Natural killer cell (primary cell): ENCODE results near the gene MTURN. TPM values are rescaled to one million over a fixed set of nuclear protein-coding genes. Genes with fewer than 3 reads are reported as not detected.

Source experiments
- ATAC-seq, 3 donors: fragments of 150-1000 bp in 2 of 3; fragments of 200-7000 bp in 1 of 3; cut with Tn5 transposase; 1 replicate in 1 of 3; 2 replicates in 2 of 3; pipeline ENCODE4 v1.10.0; 2021; ENCODE audit warnings: mild to moderate bottlenecking in 2 of 3, moderate library complexity in 2 of 3
- DNase-seq, 2 donors: peaks; one replicate each; pipeline versions ENCODE4 v3.0.0 to v3.0.0-alpha.2; 2013 to 2021; ENCODE audit warnings: mixed read lengths in 1 of 2
- H3K27ac ChIP-seq: one replicate; pipeline ENCODE4 v1.5.1; 2013; ENCODE audit warnings: mild to moderate bottlenecking, low read length
- H3K27me3 ChIP-seq: one replicate; pipeline ENCODE4 v1.6.1; 2013; ENCODE audit warnings: low read length; ENCODE audit not compliant: control insufficient read depth, insufficient read depth
- H3K36me3 ChIP-seq: one replicate; pipeline ENCODE4 v1.6.1; 2013; ENCODE audit warnings: low read length; ENCODE audit not compliant: control insufficient read depth, insufficient read depth
- H3K4me1 ChIP-seq: one replicate; pipeline ENCODE4 v1.6.1; 2013; ENCODE audit warnings: low read length; ENCODE audit not compliant: control insufficient read depth, insufficient read depth
- H3K4me3 ChIP-seq: one replicate; pipeline ENCODE4 v1.5.1; 2013; ENCODE audit warnings: low read length
- H3K9me3 ChIP-seq: one replicate; pipeline ENCODE4 v1.6.1; 2013; ENCODE audit warnings: low read length; ENCODE audit not compliant: control insufficient read depth, insufficient read depth
- H3K27ac Mint-ChIP-seq, 2 donors: one replicate each; pipeline ENCODE4 v1.8.0; 2022; ENCODE audit warnings: mild to moderate bottlenecking in 2 of 2, mixed read lengths in 2 of 2, moderate library complexity in 1 of 2
- H3K27me3 Mint-ChIP-seq, 2 donors: one replicate each; pipeline ENCODE4 v1.8.0; 2022; ENCODE audit warnings: low read depth in 2 of 2, mixed read lengths in 2 of 2
- H3K36me3 Mint-ChIP-seq: one replicate; pipeline ENCODE4 v1.8.0; 2022; ENCODE audit warnings: mixed read lengths
- H3K4me1 Mint-ChIP-seq, 2 donors: one replicate each; pipeline ENCODE4 v1.8.0; 2022; ENCODE audit warnings: mixed read lengths in 2 of 2
- H3K4me3 Mint-ChIP-seq: one replicate; pipeline ENCODE4 v1.8.0; 2022; ENCODE audit warnings: mild to moderate bottlenecking, moderate library complexity, mixed read lengths
- H3K9me3 Mint-ChIP-seq, 2 donors: one replicate each; pipeline ENCODE4 v1.8.0; 2022; ENCODE audit warnings: mixed read lengths in 2 of 2
- CTCF ChIP-seq: fragments of 200-600 bp; IDR thresholded peaks from one replicate; pipeline ENCODE4 v1.8.0; 2022; ENCODE audit warnings: antibody characterized with exemption
- WGBS: methylation state at CpG from one replicate; pipeline ENCODE4 v1.1.7; 2013; ENCODE audit warnings: missing lambda C conversion rate; ENCODE audit not compliant: insufficient coverage; 5-methylcytosine and 5-hydroxymethylcytosine counted together
- intact Hi-C: fragments of 100-400 bp; cut with micrococcal nuclease; formaldehyde crosslinking; loops from one replicate; pipeline ENCODE4 v1.14.2; 2022
- total RNA-seq, 4 donors: library from RNA; stranded (reverse); fragments of 120-200 nt in 1 of 4; gene quantifications; one replicate each; pipeline versions ENCODE4 v1.2.3 to v1.2.4, GENCODE V29; 2013 to 2022

MTURN gene
- total RNA-seq, 3 donors from 2014 or later (not counting 1 experiment from before 2014, with no cell fraction given) = 31.6 to 37.3 (median 32.8) TPM

- WGBS = 77% methylated on average over 6 of the region's 6 CpGs
- H3K4me1 ChIP-seq = peaks cover 1% of the 10 kb centered on the region
- no peaks in the 10 kb centered on the region for H3K9me3 Mint-ChIP-seq
- no peaks in the 10 kb centered on the region for H3K9me3 ChIP-seq
- intact Hi-C loops = no loop called here
- no peak overlapping the region for H3K4me3 Mint-ChIP-seq
- H3K4me1 Mint-ChIP-seq = peaks cover 8 to 13% of the 10 kb centered on the region in 2 donors
- no peak for DNase-seq
- H3K27me3 ChIP-seq = no peaks in the 10 kb centered on the region
- no peak overlapping the region for H3K4me3 ChIP-seq
- no peak for ATAC-seq
- H3K27me3 Mint-ChIP-seq = peaks cover 0 to 2% of the 10 kb centered on the region in 2 donors
- no peak for TF ChIP-seq CTCF
- no peak overlapping the region for H3K27ac Mint-ChIP-seq
- H3K36me3 ChIP-seq = no peaks in the 10 kb centered on the region
- H3K27ac ChIP-seq = no peak overlapping the region
- no peaks in the 10 kb centered on the region for H3K36me3 Mint-ChIP-seq
Observed at GRCh38 chr7:30170476-30171205, 35.9 kb downstream of the MTURN start.

DNA sequence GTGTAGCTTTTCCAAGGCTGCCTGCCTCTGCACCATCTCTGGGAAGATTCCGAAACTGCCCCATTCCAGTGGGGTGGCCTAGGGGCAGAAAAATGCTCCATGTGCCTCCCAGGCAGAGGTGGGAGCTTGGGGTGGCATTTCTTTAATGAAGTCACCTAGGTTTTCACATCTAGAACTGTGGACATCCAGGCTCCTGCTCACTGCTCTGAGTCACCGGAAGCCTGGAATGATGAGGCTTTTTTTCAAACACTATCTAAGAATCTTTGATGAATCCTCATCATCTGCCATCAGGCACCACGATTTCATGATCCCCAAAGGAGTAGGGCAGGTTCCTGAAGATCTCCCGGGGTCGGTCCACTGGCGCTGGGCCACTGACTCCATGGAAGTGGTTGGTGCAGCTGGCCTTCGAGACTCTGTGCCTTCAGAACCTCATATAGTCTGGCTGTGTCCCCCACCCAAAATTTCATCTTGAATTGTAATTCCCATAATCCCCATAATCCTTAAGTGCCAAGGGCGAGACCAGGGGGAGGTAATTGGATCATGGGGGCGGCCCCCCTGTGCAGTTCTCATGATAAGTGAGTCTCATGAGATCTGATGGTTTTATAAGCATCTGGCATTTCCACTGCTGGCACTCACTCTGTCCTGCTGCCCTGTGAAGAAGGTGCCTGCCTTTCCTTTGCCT, 37.1 kb downstream of the MTURN start:
- Histone ChIP-seq H3K27me3 (no peaks in the 10 kb centered on the region), H3K4me3 (no peak overlapping the region), H3K27ac (no peak overlapping the region), H3K36me3 (no peaks in the 10 kb centered on the region), H3K4me1 (peaks cover 13% of the 10 kb centered on the region), H3K9me3 (no peaks in the 10 kb centered on the region)
- Mint-ChIP-seq H3K27ac (no peak overlapping the region), H3K9me3 (no peaks in the 10 kb centered on the region), H3K4me1 (peaks cover 20 to 26% of the 10 kb centered on the region in 2 donors), H3K27me3 (peaks cover 0 to 2% of the 10 kb centered on the region in 2 donors), H3K36me3 (no peaks in the 10 kb centered on the region), H3K4me3 (no peak overlapping the region)
- intact Hi-C loops = no loop called here
- 85% methylated on average over 9 of the region's 9 CpGs for WGBS
- no peak for TF ChIP-seq CTCF
- ATAC-seq (no peak), DNase-seq (no peak)

- no peak overlapping the region for H3K27ac Mint-ChIP-seq
Observed at GRCh38 chr7:30172451-30172850, 37.7 kb downstream of the MTURN start.

More at GRCh38 chr7:30172451-30172850, 37.7 kb downstream of the MTURN start:
- Histone ChIP-seq H3K36me3 (no peaks in the 10 kb centered on the region), H3K4me1 (peaks cover 18% of the 10 kb centered on the region), H3K27me3 (no peaks in the 10 kb centered on the region), H3K9me3 (no peaks in the 10 kb centered on the region), H3K27ac (no peak overlapping the region), H3K4me3 (no peak overlapping the region)
- DNase-seq = no peak
- H3K9me3 Mint-ChIP-seq = no peaks in the 10 kb centered on the region
- H3K36me3 Mint-ChIP-seq = no peaks in the 10 kb centered on the region
- no peak for TF ChIP-seq CTCF
- peaks cover 0 to 2% of the 10 kb centered on the region in 2 donors for H3K27me3 Mint-ChIP-seq
- H3K4me3 Mint-ChIP-seq = no peak overlapping the region
- H3K4me1 Mint-ChIP-seq = peaks cover 25 to 30% of the 10 kb centered on the region in 2 donors
- 94% methylated on average over 3 of the region's 3 CpGs for WGBS
- intact Hi-C loops = no loop called here
- no peak for ATAC-seq
